Airway epithelial cell (primary cell): ENCODE results near the gene RNF32. TPM values are rescaled to one million over a fixed set of nuclear protein-coding genes. Genes with fewer than 3 reads are reported as not detected.

Source experiments
- total RNA-seq: library from RNA; depleted of rRNA; stranded (reverse); fragments of >200 nt; gene quantifications from 2 replicates; pipeline ENCODE4 v1.2.3, GENCODE V29; 2015

Gene RNF32
- 1.3 and 2.3 TPM in 2 replicates for total RNA-seq

DNA sequence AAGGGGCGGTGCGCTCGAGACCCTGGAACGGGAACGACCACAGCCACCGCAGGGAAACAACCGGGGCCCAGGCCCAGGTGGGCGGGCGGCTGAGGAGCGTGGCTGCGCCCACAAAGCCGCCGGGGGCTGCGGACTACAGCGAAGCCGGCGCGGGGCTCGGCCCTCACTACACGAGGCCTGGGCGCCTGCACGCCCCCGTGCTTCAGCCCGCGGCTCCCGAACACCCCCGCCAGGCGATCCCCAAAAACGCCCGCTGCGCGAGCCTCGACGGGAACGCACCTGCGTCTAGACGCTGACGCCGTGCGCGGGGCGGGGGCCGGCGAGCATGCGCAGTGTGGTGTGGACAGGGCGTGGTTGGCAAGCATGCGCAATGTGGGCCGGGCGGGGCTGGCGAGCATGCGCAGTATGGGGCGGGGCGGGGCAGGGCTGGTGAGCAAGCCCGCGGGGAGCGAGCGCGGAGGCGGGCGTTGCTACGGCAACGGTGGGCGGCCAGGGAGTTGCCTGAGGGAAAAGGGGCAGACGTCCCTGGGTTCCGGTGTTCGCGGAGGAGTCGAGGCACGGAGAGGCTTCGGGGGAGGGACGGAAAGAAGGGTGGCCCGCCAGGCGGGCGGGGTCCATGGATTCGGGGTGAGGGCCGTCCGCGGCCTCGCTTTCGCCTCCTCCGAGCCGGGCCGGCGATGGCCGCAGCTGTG, at the start of gene RNF32:
RNF32 (plus strand) TSS at position 518 of the 692 bp plus-strand sequence. CDS start 3,104 bp downstream, outside the sequence.

